Measurements from ENCODE around the gene SPATA2L. TPM values are rescaled to one million over a fixed set of nuclear protein-coding genes. Genes with fewer than 3 reads are reported as not detected.

The SPATA2L gene, protein sequence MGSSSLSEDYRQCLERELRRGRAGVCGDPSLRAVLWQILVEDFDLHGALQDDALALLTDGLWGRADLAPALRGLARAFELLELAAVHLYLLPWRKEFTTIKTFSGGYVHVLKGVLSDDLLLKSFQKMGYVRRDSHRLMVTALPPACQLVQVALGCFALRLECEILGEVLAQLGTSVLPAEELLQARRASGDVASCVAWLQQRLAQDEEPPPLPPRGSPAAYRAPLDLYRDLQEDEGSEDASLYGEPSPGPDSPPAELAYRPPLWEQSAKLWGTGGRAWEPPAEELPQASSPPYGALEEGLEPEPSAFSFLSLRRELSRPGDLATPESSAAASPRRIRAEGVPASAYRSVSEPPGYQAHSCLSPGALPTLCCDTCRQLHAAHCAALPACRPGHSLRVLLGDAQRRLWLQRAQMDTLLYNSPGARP
- 12.2 and 21.5 TPM in 2 replicates for total RNA-seq (2014; rRNA removed)
- Bru-seq, nascent RNA, result percentile 42 among the genes with signal in this experiment
- percentile 49 among the genes with signal in this experiment for BruChase-seq, experiment 1, labeled RNA remaining after a 6-hour chase
- BruChase-seq, experiment 2, labeled RNA remaining after a 2-hour chase, result percentile 55 among the genes with signal in this experiment
- long read RNA-seq, transcript SPATA2L-203 (3 exons, 692 nt), result major isoform, 14 of 54 reads
- long read RNA-seq, transcript SPATA2L-201 (3 exons, 2,335 nt), result minor isoform, 12 of 54 reads
- long read RNA-seq, partial matches to known transcripts, result 27 of 54 reads
- long read RNA-seq, other reads (novel, unspliced or antisense), result 1 of 54 reads

DNA sequence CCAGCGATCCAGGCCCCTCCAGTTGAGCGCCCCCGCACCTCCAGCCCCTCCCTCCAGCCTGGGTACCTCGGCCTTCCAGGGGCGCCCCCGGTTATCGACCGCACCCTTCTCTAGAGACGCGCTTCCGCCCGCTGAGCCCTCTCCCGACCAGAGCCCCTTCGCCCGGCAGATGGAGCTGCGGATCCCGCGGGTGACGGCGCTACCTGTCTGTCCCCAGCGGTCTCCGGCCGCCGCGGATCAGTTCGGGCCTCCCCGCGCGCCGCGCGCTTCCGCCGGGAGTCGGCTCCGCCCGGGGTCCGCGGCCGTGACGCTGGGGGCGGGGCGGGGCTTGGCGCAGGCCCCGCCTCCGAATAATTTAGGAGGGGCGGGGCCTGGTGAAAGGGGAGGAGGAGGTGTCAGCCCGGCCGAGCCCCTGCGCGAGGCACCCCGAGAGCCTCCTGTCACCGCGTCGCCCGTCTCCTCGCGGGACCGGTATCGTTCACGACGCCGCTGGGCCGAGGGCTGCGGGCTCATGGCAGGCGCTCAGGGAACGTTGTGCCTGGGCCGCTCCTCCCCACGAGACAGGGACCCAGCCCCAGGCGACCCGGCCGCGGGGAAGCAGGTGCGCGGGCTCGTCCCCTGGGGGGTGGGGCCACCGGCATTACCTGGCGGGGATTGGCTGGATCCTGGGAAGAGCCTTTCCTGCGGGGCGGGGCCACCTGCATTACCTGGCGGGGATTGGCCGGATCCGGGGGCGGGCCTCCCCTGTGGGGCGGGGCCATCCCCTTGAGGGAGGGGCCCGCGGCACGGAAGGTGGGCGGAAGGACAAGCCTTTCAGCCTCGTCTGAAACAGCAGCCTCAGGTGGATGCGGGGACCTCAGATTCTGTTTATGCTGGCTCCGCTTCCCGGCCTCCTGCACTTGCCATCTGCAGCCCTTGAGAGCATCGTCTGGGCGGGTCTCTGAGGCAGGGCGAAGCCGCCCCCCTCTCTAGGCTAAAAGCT lies at the start of gene SPATA2L:
TSS of gene SPATA2L (minus strand) at position 281 of the 982 bp plus-strand sequence. CDS start 473 bp downstream, outside the sequence.
- intact Hi-C loops (cut with micrococcal nuclease), result loop anchor here (5.0 to 10.0 kb wide), 2 partner anchors 113 to 171 kb away; partner anchors contain the start of genes FANCA and TCF25
- CTCF ChIA-PET, result interaction anchor here (0.7 kb wide), 1 partner anchor 80 kb away, joined by 8 read pairs; no protein-coding TSS in a partner anchor
- peak within 1 kb of the TSS; percentile 73 for H2AFZ ChIP-seq (ENCODE audit: low read length)

DNA sequence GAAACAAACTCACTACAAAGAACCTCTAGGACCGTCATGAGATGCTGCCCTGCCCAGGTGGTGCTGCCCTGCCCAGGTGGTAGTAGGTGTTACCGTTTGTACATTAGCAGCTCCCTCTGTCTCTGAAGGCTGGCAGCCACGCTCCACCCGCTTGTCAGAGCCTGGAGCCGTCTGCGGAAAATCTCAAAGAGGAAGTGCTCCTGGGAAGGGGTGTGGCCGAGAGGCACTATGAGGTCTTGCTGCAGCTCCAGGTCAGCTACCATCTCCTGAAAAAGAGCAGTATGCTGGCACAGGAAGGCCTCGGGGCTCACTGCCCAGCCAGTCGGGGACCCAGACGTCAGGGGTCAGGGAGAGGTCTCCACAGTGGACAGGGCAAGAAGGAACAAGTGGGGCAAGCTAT lies 48.1 kb upstream of the SPATA2L start:
- no TSS peak for BruUV-seq (replicated peaks)
- Histone ChIP-seq H4K20me1 (ENCODE audit: low read length) (no peaks in the 10 kb centered on the region), H3K4me3 (ENCODE audit: low read length) (no peak overlapping the region), H3K36me3 (ENCODE audit: low read depth, low read length) (no peaks in the 10 kb centered on the region; the same call in 1 of the 2 replicates), H3K79me2 (ENCODE audit: low read length) (no peaks in the 10 kb centered on the region), H3K9me3 (ENCODE audit: low read length) (no peaks in the 10 kb centered on the region), H3K4me2 (ENCODE audit: low read length) (no peak overlapping the region), H3K9me2 (replicated peaks; ENCODE audit: low read length) (no peaks in the 10 kb centered on the region), H3K9ac (ENCODE audit: low read length) (no peak overlapping the region), H3F3A (ENCODE audit: low read length, unreplicated experiment) (no peaks in the 10 kb centered on the region), H2AFZ (ENCODE audit: low read length) (no peak overlapping the region), H3K4me1 (ENCODE audit: insufficient read depth, low read length) (no peaks in the 10 kb centered on the region), H3K27me3 (ENCODE audit: low read length) (no peaks in the 10 kb centered on the region), H3K27ac (ENCODE audit: low read length) (no peak overlapping the region)
- POLR2A ChIA-PET (ENCODE audit: unreplicated experiment), result no interaction called here
- no peak for TF ChIP-seq EZH2phosphoT487 (IDR thresholded peaks at IDR 0.05; ENCODE audit: borderline replicate concordance, low read length)
- intact Hi-C loops (cut with micrococcal nuclease), result no loop called here
- DNase-seq, result no peak
- CTCF ChIA-PET, result no interaction called here
- no peak for ATAC-seq

More for the DNA sequence above, at the start of gene SPATA2L:
- DNase-seq, result peak; percentile 91
- H3K9ac ChIP-seq (ENCODE audit: low read length), result peak within 1 kb of the TSS; percentile 39
- no peaks in the 10 kb centered on the region for H3K9me3 ChIP-seq (ENCODE audit: low read length)
- H3K9me2 ChIP-seq (replicated peaks; ENCODE audit: low read length), result no peaks in the 10 kb centered on the region
- peak within 1 kb of the TSS; percentile 17; the same call in 1 of the 2 replicates for H3K27ac ChIP-seq (ENCODE audit: low read length)
- H3K4me3 ChIP-seq (ENCODE audit: low read length), result peak within 1 kb of the TSS; percentile 73
- H3K4me2 ChIP-seq (ENCODE audit: low read length), result peak within 1 kb of the TSS; percentile 90
- H3K27me3 ChIP-seq (ENCODE audit: low read length), result no peaks in the 10 kb centered on the region
- no peaks in the 10 kb centered on the region for H4K20me1 ChIP-seq (ENCODE audit: low read length)
- BruUV-seq (replicated peaks), result no TSS peak
- peaks cover 9% of the 10 kb centered on the region for H3K4me1 ChIP-seq (ENCODE audit: insufficient read depth, low read length)
- H3K79me2 ChIP-seq (ENCODE audit: low read length), result no peaks in the 10 kb centered on the region
- POLR2A ChIA-PET (ENCODE audit: unreplicated experiment), result no interaction called here
- ATAC-seq, result peak; percentile 63
- TF ChIP-seq EZH2phosphoT487 (IDR thresholded peaks at IDR 0.05; ENCODE audit: borderline replicate concordance, low read length) (no peak), CTCF (conservative IDR thresholded peaks at IDR 0.05; ENCODE audit: low read depth, low read length) (no peak), EZH2 (IDR thresholded peaks at IDR 0.05; ENCODE audit: low read length, unreplicated experiment) (no peak)
- no peaks in the 10 kb centered on the region for H3K36me3 ChIP-seq (ENCODE audit: low read depth, low read length)
- no peaks in the 10 kb centered on the region for H3F3A ChIP-seq (ENCODE audit: low read length, unreplicated experiment)

- Histone ChIP-seq H3K27ac (ENCODE audit: low read length) (no peak overlapping the region), H3K4me1 (ENCODE audit: insufficient read depth, low read length) (no peaks in the 10 kb centered on the region), H3K9me3 (ENCODE audit: low read length) (no peaks in the 10 kb centered on the region), H3K27me3 (ENCODE audit: low read length) (no peaks in the 10 kb centered on the region), H2AFZ (ENCODE audit: low read length) (no peak overlapping the region), H3F3A (ENCODE audit: low read length, unreplicated experiment) (no peaks in the 10 kb centered on the region), H3K4me2 (ENCODE audit: low read length) (no peak overlapping the region), H3K36me3 (ENCODE audit: low read depth, low read length) (no peaks in the 10 kb centered on the region; the same call in 1 of the 2 replicates), H3K9ac (ENCODE audit: low read length) (no peak overlapping the region), H3K4me3 (ENCODE audit: low read length) (no peak overlapping the region), H3K9me2 (replicated peaks; ENCODE audit: low read length) (no peaks in the 10 kb centered on the region), H4K20me1 (ENCODE audit: low read length) (no peaks in the 10 kb centered on the region), H3K79me2 (ENCODE audit: low read length) (no peaks in the 10 kb centered on the region)
- ATAC-seq, result no peak
- intact Hi-C loops (cut with micrococcal nuclease), result no loop called here
- ChIA-PET CTCF (no interaction called here), POLR2A (ENCODE audit: unreplicated experiment) (no interaction called here)
- DNase-seq, result no peak
- TF ChIP-seq EZH2phosphoT487 (IDR thresholded peaks at IDR 0.05; ENCODE audit: borderline replicate concordance, low read length) (no peak), CTCF (conservative IDR thresholded peaks at IDR 0.05; ENCODE audit: low read depth, low read length) (no peak), EZH2 (IDR thresholded peaks at IDR 0.05; ENCODE audit: low read length, unreplicated experiment) (no peak)
- no TSS peak for BruUV-seq (replicated peaks)
Measured at GRCh38 chr16:89748921-89749320, 47.4 kb upstream of the SPATA2L start.
